HepG2 (cell line): Measurements from ENCODE around the gene SPINK8. TPM values are rescaled to one million over a fixed set of nuclear protein-coding genes. Genes with fewer than 3 reads are reported as not detected.
"Not testable (repeated sequence)": the region's sequence is repeated elsewhere in the genome, so short reads cannot be mapped to it uniquely, and the experiment has no call there.

Source experiments
- ATAC-seq: fragments of 200-7000 bp; cut with Tn5 transposase; 3 replicates; pipeline ENCODE4 v1.9.1; 2020; ENCODE audit warnings: mild to moderate bottlenecking, moderate library complexity
- BruUV-seq: library from RNA; stranded (reverse); fragments of 400-500 nt; replicated peaks from 2 replicates; lab custom pipeline; 2021; lab: Mats Ljungman, UMichigan
- CTCF ChIA-PET: fragments of 300-600 bp; formaldehyde crosslinking; extraction: SDS; loops from one replicate; lab custom pipeline; 2021; ENCODE audit warnings: low total read pairs, inconsistent platforms, low intra/inter-chr PET ratio; lab: Yijun Ruan, JAX
- POLR2A ChIA-PET: fragments of 350-600 bp; sonication (Branson Sonifier 250); formaldehyde crosslinking; loops from one replicate; lab custom pipeline; 2020; ENCODE audit warnings: antibody characterized with exemption, inconsistent platforms; lab: Yijun Ruan, JAX
- DNase-seq: peaks from one replicate; pipeline ENCODE4 v3.0.0-alpha.2; 2015; ENCODE audit warnings: low spot score
- FAIRE-seq: peaks from 3 replicates; lab custom pipeline; 2011; peaks lifted over from hg19 to GRCh38; lab: Jason Lieb, UNC
- H2AFZ ChIP-seq: one replicate; pipeline ENCODE4 v1.6.1; 2011; ENCODE audit warnings: low read length, inconsistent platforms
- H3K27ac ChIP-seq: fragments of 300-600 bp; 3 replicates; pipeline ENCODE4 v1.8.0; 2011; ENCODE audit warnings: mixed run types, mild to moderate bottlenecking, mixed read lengths, low read length, inconsistent platforms; ENCODE audit not compliant: insufficient read depth; ENCODE audit errors: extremely low read length
- H3K27me3 ChIP-seq, 2 experiments: fragments of 200-600 bp in 1 of 2; 2 replicates in 1 of 2; 3 replicates in 1 of 2; pipeline versions ENCODE4 v1.6.0 to v1.8.0; 2011; ENCODE audit warnings: low read length in 2 of 2, mild to moderate bottlenecking in 2 of 2, moderate library complexity in 2 of 2, inconsistent platforms in 1 of 2; ENCODE audit not compliant: insufficient read depth in 2 of 2, control insufficient read depth in 1 of 2
- H3K36me3 ChIP-seq, 2 experiments: fragments of 200-600 bp in 1 of 2; replicated peaks in 1 of 2; 2 replicates in 1 of 2; 3 replicates in 1 of 2; pipeline versions ENCODE4 v1.5.1 to v1.8.0; 2011; ENCODE audit warnings: low read length in 2 of 2, inconsistent platforms in 1 of 2; ENCODE audit not compliant: insufficient read depth in 2 of 2, control insufficient read depth in 1 of 2
- H3K4me1 ChIP-seq: 2 replicates; pipeline ENCODE4 v1.5.1; 2012; ENCODE audit warnings: low read length, inconsistent platforms; ENCODE audit not compliant: insufficient read depth
- H3K4me2 ChIP-seq: 2 replicates; pipeline ENCODE4 v1.6.0; 2011; ENCODE audit warnings: low read depth, low read length, inconsistent platforms
- H3K4me3 ChIP-seq, 3 experiments: fragments of 200-600 bp in 1 of 3; sonication (generic), shearing (Covaris generic) in 1 of 3; replicated peaks in 1 of 3; 2 replicates each; pipeline ENCODE4 v1.5.1; 2011 to 2016; ENCODE audit warnings: low read length in 3 of 3, inconsistent platforms in 2 of 3, low read depth in 2 of 3, mild to moderate bottlenecking in 2 of 3, control low read depth in 1 of 3, mixed read lengths in 1 of 3; ENCODE audit not compliant: insufficient read depth in 1 of 3
- H3K79me2 ChIP-seq: one replicate; pipeline ENCODE4 v1.6.1; 2011; ENCODE audit warnings: low read length, inconsistent platforms; ENCODE audit not compliant: insufficient read depth
- H3K9ac ChIP-seq: 2 replicates; pipeline ENCODE4 v1.6.0; 2011; ENCODE audit warnings: mild to moderate bottlenecking, low read depth, low read length, inconsistent platforms; ENCODE audit not compliant: insufficient read depth
- H3K9me3 ChIP-seq: 2 replicates; pipeline ENCODE4 v1.5.1; 2012; ENCODE audit warnings: mild to moderate bottlenecking, low read length
- H4K20me1 ChIP-seq: 2 replicates; pipeline ENCODE4 v1.6.0; 2011; ENCODE audit warnings: inconsistent platforms, mild to moderate bottlenecking, low read length, moderate library complexity; ENCODE audit not compliant: insufficient read depth
- EHMT2 ChIP-seq: fragments of 200-600 bp; sonication (generic); IDR thresholded peaks from 2 replicates; pipeline ENCODE4 v1.7.0; 2017; ENCODE audit warnings: antibody characterized with exemption, low read depth, low read length, borderline replicate concordance
- RFX1 ChIP-seq: fragments of 450-650 bp; IDR thresholded peaks from 2 replicates; pipeline ENCODE4 v1.6.1; 2017
- ZBTB20 ChIP-seq: sonication (generic); formaldehyde crosslinking; IDR thresholded peaks from 2 replicates; pipeline ENCODE4 v1.8.1; 2023; ENCODE audit warnings: missing genetic modification reagents, low read depth, mild to moderate bottlenecking, borderline replicate concordance
- ZNF317 ChIP-seq: sonication (generic); formaldehyde crosslinking; IDR thresholded peaks from 2 replicates; pipeline ENCODE4 v1.5.0; 2020; ENCODE audit warnings: mild to moderate bottlenecking, missing genetic modification reagents
- WGBS: methylation state at CpG from one replicate; pipeline ENCODE4 v1.1.6; 2017; ENCODE audit warnings: low lambda C conversion rate; 5-methylcytosine and 5-hydroxymethylcytosine counted together
- in situ Hi-C: cut with HindIII; loops from 2 replicates; pipeline ENCODE4 v1.10.0; 2017; ENCODE audit warnings: low pct_unique_long_range_greater_than_20kb; ENCODE audit not compliant: extremely low pct_ligation_motif_present
- intact Hi-C: fragments of 100-400 bp; cut with micrococcal nuclease; formaldehyde crosslinking; loops from one replicate; pipeline ENCODE4 v1.10.0; 2022; ENCODE audit not compliant: unreplicated experiment
- polyA plus RNA-seq, 8 experiments: library from polyadenylated mRNA; depleted of rRNA in 3 of 8; stranded (reverse) in 7 of 8; unstranded in 1 of 8; fragments of >200 nt; fragmentation: Illumina TruSeq in 4 of 8; extraction: Trizol in 4 of 8; gene quantifications; 2 replicates each; pipeline versions ENCODE4 v1.2.1 to v1.2.3, GENCODE V29; 2011 to 2016; ENCODE audit warnings: low read depth in 4 of 8, missing spikeins in 1 of 8, mixed read lengths in 1 of 8; ENCODE audit not compliant: insufficient read depth in 1 of 8
- total RNA-seq, 5 experiments: library from RNA; depleted of rRNA; stranded (reverse); fragments of >200 nt; fragmentation: Illumina TruSeq; extraction: Trizol; gene quantifications; 2 replicates each; pipeline ENCODE4 v1.2.3, GENCODE V29; 2016; ENCODE audit warnings: low read depth in 1 of 5
- TF ChIP-seq, protein P1 (sequence below): sonication (generic); formaldehyde crosslinking; IDR thresholded peaks from 2 replicates; pipeline ENCODE4 v1.8.0; 2023; ENCODE audit warnings: mild to moderate bottlenecking, missing genetic modification reagents

SPINK8 gene
- total and polyA plus RNA-seq, 2 of the 13 experiments (the other 11 are each of a cell fraction or from before 2014, with no cell fraction given), result not detected

DNA sequence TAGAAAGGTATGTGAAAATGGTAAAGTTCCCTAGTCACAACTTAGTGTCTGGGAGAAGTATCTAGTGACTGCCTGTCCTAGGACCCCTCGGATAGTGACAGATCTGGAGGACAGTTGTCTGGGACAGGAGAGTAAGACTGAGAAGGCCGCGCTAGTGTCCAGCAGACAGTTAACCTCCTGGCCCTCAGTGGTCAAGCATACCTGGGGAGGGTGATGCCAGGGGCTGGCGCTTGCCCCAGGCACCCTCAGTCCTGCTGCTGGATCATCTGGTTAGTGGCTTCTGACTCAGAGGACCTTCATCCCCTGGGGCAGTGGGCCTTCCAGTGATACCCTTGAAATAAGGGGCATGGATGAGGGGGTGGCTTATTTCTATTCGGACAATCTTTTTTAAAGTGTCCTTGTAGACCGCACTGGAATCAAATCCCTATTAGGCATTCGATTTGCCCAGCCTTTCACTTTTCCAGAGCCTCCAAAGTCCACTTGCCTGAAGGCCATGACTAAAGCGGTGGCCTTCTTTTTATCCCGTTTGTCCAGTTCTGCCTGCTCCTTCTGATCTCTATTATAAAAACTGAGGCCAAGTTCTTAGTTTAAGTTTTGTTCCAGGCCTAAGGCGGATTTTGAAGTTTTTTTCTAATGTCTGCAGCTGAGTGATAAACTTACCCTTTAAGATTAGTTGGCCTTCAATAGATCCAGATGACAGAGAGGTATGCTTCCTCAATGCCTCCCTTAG, 1.6 kb downstream of the SPINK8 start:
- peaks cover 0 to 15% of the 10 kb centered on the region in 2 experiments; a peak in 2 of 5 replicates for H3K27me3 ChIP-seq
- ATAC-seq, H3K9me3 ChIP-seq, CTCF ChIA-PET, H3K4me2 ChIP-seq, intact Hi-C loops, H4K20me1 ChIP-seq, H3K79me2 ChIP-seq, H3K4me1 ChIP-seq, H3K9ac ChIP-seq, BruUV-seq, in situ Hi-C loops, H3K27ac ChIP-seq, H2AFZ ChIP-seq, FAIRE-seq, H3K36me3 ChIP-seq, DNase-seq, POLR2A ChIA-PET, H3K4me3 ChIP-seq: not testable (repeated sequence)
- 33% methylated on average over 9 of the region's 10 CpGs for WGBS

DNA sequence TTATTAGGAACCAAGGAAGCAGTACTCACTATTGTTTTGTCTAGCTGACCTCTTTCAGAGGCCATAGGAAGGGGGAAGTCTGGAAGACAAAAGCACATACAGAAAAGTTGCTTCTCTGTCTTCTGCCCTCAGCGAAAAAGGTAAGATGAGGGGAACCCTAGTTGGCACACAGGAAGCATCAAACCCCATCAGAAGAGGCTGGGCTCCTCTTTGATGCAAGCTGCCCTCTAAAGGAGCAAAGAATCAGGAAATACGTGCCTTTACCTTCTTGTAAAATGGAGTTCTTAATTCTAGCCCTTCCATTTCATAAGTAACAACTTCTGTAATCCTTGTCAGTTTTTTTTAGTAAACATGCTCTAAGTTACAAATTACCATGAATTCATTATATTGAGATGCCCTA, 12.5 kb downstream of the SPINK8 start:
- Histone ChIP-seq H3K9me3 (no peaks in the 10 kb centered on the region), H3K4me1 (no peaks in the 10 kb centered on the region; the same call in 1 of the 2 replicates), H3K4me2 (no peak overlapping the region), H3K27ac (no peak overlapping the region), H2AFZ (no peak overlapping the region), H3K36me3 (no peaks in the 10 kb centered on the region), H4K20me1 (no peaks in the 10 kb centered on the region), H3K4me3 (no peak overlapping the region), H3K27me3 (no peaks in the 10 kb centered on the region; a peak in 1 of 5 replicates), H3K79me2 (no peaks in the 10 kb centered on the region), H3K9ac (no peak overlapping the region)
- BruUV-seq, result no TSS peak
- TF ChIP-seq, protein P1, sequence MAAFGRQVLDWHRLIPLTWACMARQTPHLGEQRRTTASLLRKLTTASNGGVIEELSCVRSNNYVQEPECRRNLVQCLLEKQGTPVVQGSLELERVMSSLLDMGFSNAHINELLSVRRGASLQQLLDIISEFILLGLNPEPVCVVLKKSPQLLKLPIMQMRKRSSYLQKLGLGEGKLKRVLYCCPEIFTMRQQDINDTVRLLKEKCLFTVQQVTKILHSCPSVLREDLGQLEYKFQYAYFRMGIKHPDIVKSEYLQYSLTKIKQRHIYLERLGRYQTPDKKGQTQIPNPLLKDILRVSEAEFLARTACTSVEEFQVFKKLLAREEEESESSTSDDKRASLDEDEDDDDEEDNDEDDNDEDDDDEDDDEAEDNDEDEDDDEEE (CRISPR knock-in tag), result no peak
- TF ChIP-seq ZNF317 (no peak), RFX1 (no peak), ZBTB20 (no peak), EHMT2 (no peak)
- POLR2A ChIA-PET, result no interaction called here
- ATAC-seq (no peak), DNase-seq (no peak), FAIRE-seq (no peak)
- WGBS, result 16% methylated on average over 2 of the region's 2 CpGs
- intact Hi-C loops, result no loop called here
- CTCF ChIA-PET, result no interaction called here
- in situ Hi-C loops, result no loop called here
